ENCODE data around the gene B3GNT8.

DNA sequence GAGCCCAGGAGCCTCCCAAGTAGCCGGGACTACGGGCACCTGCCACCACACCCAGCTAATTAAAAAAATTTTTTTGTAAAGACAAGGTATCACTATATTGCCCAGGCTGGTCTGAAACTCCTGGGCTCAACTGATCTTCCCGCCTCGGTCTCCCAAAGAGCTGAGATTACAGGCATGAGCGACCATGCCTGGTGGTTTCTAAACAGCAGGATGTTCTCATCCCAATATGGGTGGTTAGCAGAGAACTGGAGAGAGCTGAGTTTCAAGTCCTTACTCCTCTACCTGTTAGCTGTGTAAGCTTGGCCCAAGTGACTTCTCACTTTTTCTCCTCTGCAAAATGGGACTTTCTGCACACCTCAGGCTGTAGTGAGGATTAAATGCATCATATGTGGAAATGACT, 42.8 kb downstream of the B3GNT8 start:
- no peak for TF ChIP-seq POLR2A (IDR thresholded peaks at IDR 0.05)
- TF ChIP-seq, protein P1, sequence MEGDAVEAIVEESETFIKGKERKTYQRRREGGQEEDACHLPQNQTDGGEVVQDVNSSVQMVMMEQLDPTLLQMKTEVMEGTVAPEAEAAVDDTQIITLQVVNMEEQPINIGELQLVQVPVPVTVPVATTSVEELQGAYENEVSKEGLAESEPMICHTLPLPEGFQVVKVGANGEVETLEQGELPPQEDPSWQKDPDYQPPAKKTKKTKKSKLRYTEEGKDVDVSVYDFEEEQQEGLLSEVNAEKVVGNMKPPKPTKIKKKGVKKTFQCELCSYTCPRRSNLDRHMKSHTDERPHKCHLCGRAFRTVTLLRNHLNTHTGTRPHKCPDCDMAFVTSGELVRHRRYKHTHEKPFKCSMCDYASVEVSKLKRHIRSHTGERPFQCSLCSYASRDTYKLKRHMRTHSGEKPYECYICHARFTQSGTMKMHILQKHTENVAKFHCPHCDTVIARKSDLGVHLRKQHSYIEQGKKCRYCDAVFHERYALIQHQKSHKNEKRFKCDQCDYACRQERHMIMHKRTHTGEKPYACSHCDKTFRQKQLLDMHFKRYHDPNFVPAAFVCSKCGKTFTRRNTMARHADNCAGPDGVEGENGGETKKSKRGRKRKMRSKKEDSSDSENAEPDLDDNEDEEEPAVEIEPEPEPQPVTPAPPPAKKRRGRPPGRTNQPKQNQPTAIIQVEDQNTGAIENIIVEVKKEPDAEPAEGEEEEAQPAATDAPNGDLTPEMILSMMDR (IDR thresholded peaks at IDR 0.05), result no peak

All from esophagus squamous epithelium (tissue), 4 donors.